Measurements from ENCODE around the gene SCYGR7. TPM values are rescaled to one million over a fixed set of nuclear protein-coding genes. Genes with fewer than 3 reads are reported as not detected.
A peak's percentile ranks its signal among the peaks of the same experiment; 100 is the strongest.

The SCYGR7 gene
- total and polyA plus RNA-seq, 9 of the 15 experiments (the other 6 are each of a cell fraction or from before 2014, with no cell fraction given), result not detected

- H4K20me1 ChIP-seq (replicated peaks; ENCODE audit: control insufficient read depth, insufficient read depth, low read length), result no peaks in the 10 kb centered on the region
- H3K27me3 ChIP-seq (ENCODE audit: control insufficient read depth in 2 of 2, insufficient read depth in 2 of 2, low read length in 2 of 2), result peaks cover 0 to 10% of the 10 kb centered on the region in 2 experiments; a peak in 2 of 5 replicates
- DNase-seq (ENCODE audit: extremely low read depth in 1 of 4, low spot score in 3 of 4), result no peak
- H3K9ac ChIP-seq (ENCODE audit: insufficient read depth in 1 of 2, low read depth in 2 of 2, low read length in 2 of 2), result no peak overlapping the region
- no peak overlapping the region for H3K27ac ChIP-seq (ENCODE audit: extremely low read depth, low read depth, low read length)
- ChIA-PET POLR2A (no interaction called here), CTCF (ENCODE audit: low intra/inter-chr PET ratio) (interaction anchor here (1.3 to 2.1 kb wide), 3 partner anchors 360 to 636 kb away, joined by 4 to 10 read pairs (median 10); no protein-coding TSS in a partner anchor)
- H3K4me3 ChIP-seq, result no peak overlapping the region
- TF ChIP-seq MITF (IDR thresholded peaks at IDR 0.05) (no peak), DMBX1 (CRISPR knock-in tag; IDR thresholded peaks at IDR 0.05; ENCODE audit: borderline replicate concordance) (no peak), MED1 (CRISPR knock-in tag; IDR thresholded peaks at IDR 0.05; ENCODE audit: borderline replicate concordance) (no peak), CBFA2T3 (IDR thresholded peaks at IDR 0.05) (no peak), EZH2 (IDR thresholded peaks at IDR 0.05; ENCODE audit: borderline replicate concordance, low read depth, low read length) (no peak), ZNF609 (CRISPR knock-in tag; IDR thresholded peaks at IDR 0.05; ENCODE audit: borderline replicate concordance) (no peak), NCOA6 (IDR thresholded peaks at IDR 0.05) (no peak)
- no peaks in the 10 kb centered on the region for H3K9me1 ChIP-seq (ENCODE audit: control insufficient read depth, insufficient read depth, low read length)
- H3K4me2 ChIP-seq (ENCODE audit: insufficient read depth, low read length), result no peak overlapping the region
- in situ Hi-C loops (cut with MboI) (loop anchor here (10.0 kb wide), 1 partner anchor 361 kb away; no protein-coding TSS in a partner anchor), intact Hi-C loops (cut with micrococcal nuclease) (loop anchor here (1.0 to 5.0 kb wide), 6 partner anchors 107 to 733 kb away; no protein-coding TSS in a partner anchor)
- H3K4me1 ChIP-seq (replicated peaks in 1 of 2; ENCODE audit: control insufficient read depth in 2 of 2, insufficient read depth in 2 of 2, low read length in 2 of 2), result peaks cover 0 to 4% of the 10 kb centered on the region in 2 experiments; a peak in 1 of 5 replicates
- H3K79me2 ChIP-seq (ENCODE audit: control insufficient read depth, insufficient read depth, low read length), result no peaks in the 10 kb centered on the region
- H3K36me3 ChIP-seq (ENCODE audit: control insufficient read depth, insufficient read depth, low read length), result no peaks in the 10 kb centered on the region
- no TSS peak for BruUV-seq (replicated peaks)
- ATAC-seq, result no peak
- peak; percentile 19 for FAIRE-seq
- 4% methylated on average over 4 of the region's 4 CpGs for WGBS (ENCODE audit: insufficient coverage, low coverage, missing lambda C conversion rate)
- no peak overlapping the region for H2AFZ ChIP-seq (ENCODE audit: low read depth, low read length)
- H3K9me3 ChIP-seq (replicated peaks; ENCODE audit: control insufficient read depth, insufficient read depth, low read depth, low read length), result no peaks in the 10 kb centered on the region
Observed at GRCh38 chr2:227765788-227766372, 37.7 kb downstream of the SCYGR7 start.
